Stimulated activated CD4-positive, alpha-beta T cell treated with anti-CD3 and anti-CD28 coated beads, Interleukin-15, amount 100 ng/mL, for 1 hour (primary cell): ENCODE measurements around the gene NOP56.

Experiments
- DNase-seq, 2 donors: peaks; one replicate each; pipeline ENCODE4 v3.0.0-alpha.2; 2020; ENCODE audit warnings: low read depth in 1 of 2, low spot score in 1 of 2

NOP56 gene

GRCh38 chr20:2651772-2652723 is at the start of gene NOP56:
TSS of gene NOP56 (plus strand) at chr20:2652632. CDS start at chr20:2652661, 29 bp downstream.
- peak; percentile 95 to 96 for DNase-seq

- no peak for DNase-seq
Measured at GRCh38 chr20:2602746-2603145, 49.7 kb upstream of the NOP56 start.

- DNase-seq, result no peak
Measured at GRCh38 chr20:2603816-2604505, 48.5 kb upstream of the NOP56 start.

GRCh38 chr20:2604506-2604835 is 48.0 kb upstream of the NOP56 start:
- DNase-seq, result no peak

GRCh38 chr20:2606507-2607006 is 45.9 kb upstream of the NOP56 start:
- no peak for DNase-seq

- no peak for DNase-seq
Measured at GRCh38 chr20:2610326-2610725, 42.1 kb upstream of the NOP56 start.

GRCh38 chr20:2610941-2611720 is 41.3 kb upstream of the NOP56 start:
- DNase-seq, result no peak

GRCh38 chr20:2612073-2612472 is 40.4 kb upstream of the NOP56 start:
- no peak for DNase-seq

- DNase-seq, result no peak
Measured at GRCh38 chr20:2616634-2617033, 35.8 kb upstream of the NOP56 start.

- no peak for DNase-seq
Measured at GRCh38 chr20:2617099-2617714, 35.2 kb upstream of the NOP56 start.

GRCh38 chr20:2618815-2619214 is 33.6 kb upstream of the NOP56 start:
- DNase-seq, result no peak

- no peak for DNase-seq
Measured at GRCh38 chr20:2619337-2619736, 33.1 kb upstream of the NOP56 start.

GRCh38 chr20:2619961-2620595 is 32.4 kb upstream of the NOP56 start:
- DNase-seq, result no peak

- DNase-seq, result no peak
Measured at GRCh38 chr20:2624190-2624589, 28.2 kb upstream of the NOP56 start.

- no peak for DNase-seq
Measured at GRCh38 chr20:2625062-2625461, 27.4 kb upstream of the NOP56 start.

GRCh38 chr20:2626853-2627541 is 25.4 kb upstream of the NOP56 start:
- no peak for DNase-seq

- DNase-seq, result no peak
Measured at GRCh38 chr20:2631228-2631627, 21.2 kb upstream of the NOP56 start.

GRCh38 chr20:2633381-2633780 is 19.1 kb upstream of the NOP56 start:
- DNase-seq, result no peak

- no peak for DNase-seq
Measured at GRCh38 chr20:2637246-2637645, 15.2 kb upstream of the NOP56 start.

- DNase-seq, result no peak
Measured at GRCh38 chr20:2640260-2640659, 12.2 kb upstream of the NOP56 start.
